OCI-LY1 (cell line): ENCODE results near the gene BRDT.

Experiments
- CTCF ChIP-seq: fragments of 200-600 bp; sonication (generic), shearing (Covaris generic); IDR thresholded peaks from 2 replicates; pipeline ENCODE4 v1.5.1; 2017; ENCODE audit warnings: mild to moderate bottlenecking, antibody characterized with exemption, low read length, moderate library complexity, mixed read lengths
- EZH2 ChIP-seq: fragments of 200-600 bp; sonication (generic), shearing (Covaris generic); IDR thresholded peaks from 2 replicates; pipeline ENCODE4 v1.8.0; 2017; ENCODE audit warnings: borderline replicate concordance, mixed run types, mild to moderate bottlenecking, antibody characterized with exemption, low read length, moderate library complexity, mixed read lengths

- TF ChIP-seq CTCF (no peak), EZH2 (no peak)
Observed at GRCh38 chr1:91948097-91948496, 1.1 kb upstream of the BRDT start.
